Kidney (tissue), 14 donors: ENCODE data around the gene SRGAP3. TPM values are rescaled to one million over a fixed set of nuclear protein-coding genes. Genes with fewer than 3 reads are reported as not detected.
A peak's percentile ranks its signal among the peaks of the same experiment; 100 is the strongest.
"Not testable (repeated sequence)": the region's sequence is repeated elsewhere in the genome, so short reads cannot be mapped to it uniquely, and the experiment has no call there.

Source experiments
- DNase-seq, 5 donors: peaks; one replicate each; pipeline ENCODE4 v3.0.0-alpha.2; 2013 to 2020
- FAIRE-seq: peaks from 2 replicates; lab custom pipeline; 2012; peaks lifted over from hg19 to GRCh38; lab: Jason Lieb, UNC
- H3K27ac ChIP-seq, 2 donors: one replicate each; pipeline ENCODE4 v1.7.0; 2013; ENCODE audit warnings: low read depth in 2 of 2, low read length in 2 of 2, inconsistent platforms in 1 of 2
- H3K27me3 ChIP-seq: one replicate; pipeline ENCODE4 v1.7.1; 2013; ENCODE audit warnings: low read length, inconsistent platforms; ENCODE audit not compliant: control insufficient read depth, insufficient read depth
- H3K36me3 ChIP-seq, 3 donors: one replicate each; pipeline versions ENCODE4 v1.7.0 to v1.7.1; 2013; ENCODE audit warnings: low read length in 3 of 3, control low read depth in 1 of 3, inconsistent platforms in 1 of 3; ENCODE audit not compliant: insufficient read depth in 3 of 3, control insufficient read depth in 2 of 3
- H3K4me1 ChIP-seq, 3 donors: one replicate each; pipeline versions ENCODE4 v1.7.0 to v1.7.1; 2013; ENCODE audit warnings: low read length in 3 of 3, inconsistent platforms in 1 of 3, low read depth in 1 of 3; ENCODE audit not compliant: control insufficient read depth in 2 of 3, insufficient read depth in 2 of 3
- H3K4me3 ChIP-seq, 3 donors: one replicate each; pipeline versions ENCODE4 v1.7.0 to v1.8.1; 2013; ENCODE audit warnings: low read length in 3 of 3, control low read depth in 1 of 3, inconsistent platforms in 1 of 3
- H3K9ac ChIP-seq, 3 donors: one replicate each; pipeline versions ENCODE4 v1.7.0 to v1.7.1; 2013; ENCODE audit warnings: low read length in 3 of 3, control low read depth in 1 of 3, inconsistent platforms in 1 of 3
- H3K9me3 ChIP-seq, 3 donors: one replicate each; pipeline versions ENCODE4 v1.7.0 to v1.7.1; 2013; ENCODE audit warnings: low read length in 3 of 3, control low read depth in 1 of 3, inconsistent platforms in 1 of 3; ENCODE audit not compliant: control insufficient read depth in 2 of 3, insufficient read depth in 1 of 3
- CTCF ChIP-seq: IDR thresholded peaks from 3 replicates; pipeline ENCODE4 v1.5.1; 2012; ENCODE audit warnings: mild to moderate bottlenecking, moderate library complexity, borderline replicate concordance; ENCODE audit not compliant: insufficient read depth; ENCODE audit errors: extremely low read depth
- intact Hi-C: fragments of 100-400 bp; cut with DNase I; formaldehyde crosslinking; loops from one replicate; pipeline ENCODE4 v1.11.1; 2022
- polyA plus RNA-seq: library from polyadenylated mRNA; stranded (reverse); fragments of 350-450 nt; fragmentation: Illumina TruSeq; extraction: RNeasy Lipid Tissue Mini Kit (QIAGEN cat#74804); gene quantifications from one replicate; pipeline ENCODE4 v1.2.3, GENCODE V29; 2014; ENCODE audit warnings: low read depth, low replicate concordance; ENCODE audit not compliant: insufficient read depth
- total RNA-seq: library from RNA; stranded (reverse); fragmentation: NEBNext Ultra II Directional; extraction: Animal tissue kit (Norgen Biotek cat#: 25700); gene quantifications from one replicate; pipeline ENCODE4 v1.2.1, GENCODE V29; 2021
- donor health status: control.
- donor health status: control.
- donor health status: control.
- donor health status: control.
- donor health status: control.
- donor health status: DM: yes; HTN: yes; CAD: no.
- donor health status: Normal renal cell carcinoma (clear cell type).

SRGAP3 gene
- total and polyA plus RNA-seq, 2 donors from 2014 or later: 4.1 to 24.3 TPM

GRCh38 chr3:9291821-9292410, 42.5 kb upstream of the SRGAP3 start:
- no peaks in the 10 kb centered on the region for H3K4me1 ChIP-seq
- TF ChIP-seq CTCF: no peak
- DNase-seq (no peak), FAIRE-seq (no peak)
- no peaks in the 10 kb centered on the region for H3K36me3 ChIP-seq
- no peak overlapping the region for H3K4me3 ChIP-seq
- no peaks in the 10 kb centered on the region for H3K9me3 ChIP-seq
- intact Hi-C loops: no loop called here
- H3K27ac ChIP-seq: no peak overlapping the region
- no peak overlapping the region for H3K9ac ChIP-seq
- no peaks in the 10 kb centered on the region for H3K27me3 ChIP-seq

- Histone ChIP-seq H3K9ac (no peak overlapping the region), H3K9me3 (no peaks in the 10 kb centered on the region), H3K36me3 (no peaks in the 10 kb centered on the region), H3K4me1 (no peaks in the 10 kb centered on the region), H3K4me3 (no peak overlapping the region), H3K27ac (no peak overlapping the region), H3K27me3 (no peaks in the 10 kb centered on the region)
- FAIRE-seq (no peak), DNase-seq (no peak)
- intact Hi-C loops: no loop called here
- TF ChIP-seq CTCF: no peak
Observed at GRCh38 chr3:9290566-9290965, 41.1 kb upstream of the SRGAP3 start.

GRCh38 chr3:9281533-9281932, 32.1 kb upstream of the SRGAP3 start:
- H3K27me3 ChIP-seq, FAIRE-seq, H3K4me1 ChIP-seq, H3K27ac ChIP-seq, H3K4me3 ChIP-seq, H3K36me3 ChIP-seq, H3K9me3 ChIP-seq, DNase-seq, H3K9ac ChIP-seq, intact Hi-C loops: not testable (repeated sequence)

- no peaks in the 10 kb centered on the region for H3K27me3 ChIP-seq
- DNase-seq (peak in 2 of 5 donors; percentile 56 to 63), FAIRE-seq (no peak)
- TF ChIP-seq CTCF: no peak
- intact Hi-C loops: no loop called here
- H3K4me3 ChIP-seq: no peak overlapping the region
- no peaks in the 10 kb centered on the region for H3K4me1 ChIP-seq
- no peaks in the 10 kb centered on the region for H3K9me3 ChIP-seq
- no peak overlapping the region for H3K27ac ChIP-seq
- H3K9ac ChIP-seq: no peak overlapping the region
- H3K36me3 ChIP-seq: no peaks in the 10 kb centered on the region
Observed at GRCh38 chr3:9280451-9281219, 31.2 kb upstream of the SRGAP3 start.
